Large intestine (tissue), 3 donors: ENCODE data around the gene FBXL13. TPM values are rescaled to one million over a fixed set of nuclear protein-coding genes. Genes with fewer than 3 reads are reported as not detected.

Experiments
- DNase-seq, 2 donors: peaks; one replicate each; pipeline versions ENCODE4 v3.0.0 to v3.0.0-alpha.2; 2013
- H3K27ac ChIP-seq: one replicate; pipeline ENCODE4 v1.5.1; 2013; ENCODE audit warnings: low read length
- H3K27me3 ChIP-seq: 2 replicates; pipeline ENCODE4 v1.6.1; 2013; ENCODE audit warnings: low read length; ENCODE audit not compliant: control insufficient read depth, insufficient read depth
- H3K36me3 ChIP-seq: 2 replicates; pipeline ENCODE4 v1.6.1; 2013; ENCODE audit warnings: low read length; ENCODE audit not compliant: control insufficient read depth, insufficient read depth
- H3K4me1 ChIP-seq: one replicate; pipeline ENCODE4 v1.6.1; 2013; ENCODE audit warnings: low read length; ENCODE audit not compliant: control insufficient read depth, insufficient read depth
- H3K4me3 ChIP-seq: one replicate; pipeline ENCODE4 v1.5.1; 2013; ENCODE audit warnings: low read length
- H3K9me3 ChIP-seq: one replicate; pipeline ENCODE4 v1.6.1; 2013; ENCODE audit warnings: mild to moderate bottlenecking, low read depth, low read length, moderate library complexity; ENCODE audit not compliant: control insufficient read depth
- WGBS: methylation state at CpG from one replicate; pipeline ENCODE4 v1.1.5; 2013; ENCODE audit warnings: low lambda C conversion rate; ENCODE audit not compliant: insufficient coverage; 5-methylcytosine and 5-hydroxymethylcytosine counted together
- polyA plus RNA-seq: library from polyadenylated mRNA; unstranded; fragments of 120-200 nt; gene quantifications from one replicate; pipeline ENCODE4 v1.2.1, GENCODE V29; 2013

Gene FBXL13
- polyA plus RNA-seq, 1 donor = 0.70 TPM

- no peak for DNase-seq
- Histone ChIP-seq H3K4me3 (no peak overlapping the region), H3K9me3 (no peaks in the 10 kb centered on the region), H3K36me3 (no peaks in the 10 kb centered on the region), H3K27ac (no peak overlapping the region), H3K27me3 (no peaks in the 10 kb centered on the region), H3K4me1 (no peaks in the 10 kb centered on the region)
- 92% methylated on average over 4 of the region's 5 CpGs for WGBS
Observed at GRCh38 chr7:102869195-102869594, 205.4 kb downstream of the FBXL13 start.

GRCh38 chr7:102866535-102867215, 207.9 kb downstream of the FBXL13 start:
- peak; percentile 10 to 26 for DNase-seq
- H3K4me1 ChIP-seq = no peaks in the 10 kb centered on the region
- WGBS = 80% methylated on average over 1 of the region's 3 CpGs
- H3K4me3 ChIP-seq = no peak overlapping the region
- no peaks in the 10 kb centered on the region for H3K9me3 ChIP-seq
- H3K27ac ChIP-seq = no peak overlapping the region
- no peaks in the 10 kb centered on the region for H3K27me3 ChIP-seq
- no peaks in the 10 kb centered on the region for H3K36me3 ChIP-seq

- Histone ChIP-seq H3K27ac (no peak overlapping the region), H3K36me3 (no peaks in the 10 kb centered on the region), H3K4me1 (no peaks in the 10 kb centered on the region), H3K9me3 (no peaks in the 10 kb centered on the region), H3K4me3 (no peak overlapping the region), H3K27me3 (no peaks in the 10 kb centered on the region)
- no peak for DNase-seq
- WGBS = 42% methylated on average over 2 of the region's 2 CpGs
Observed at GRCh38 chr7:102864958-102865357, 209.6 kb downstream of the FBXL13 start.

GRCh38 chr7:102860351-102860811, 214.2 kb downstream of the FBXL13 start:
- Histone ChIP-seq H3K36me3 (no peaks in the 10 kb centered on the region), H3K4me1 (no peaks in the 10 kb centered on the region), H3K27me3 (no peaks in the 10 kb centered on the region), H3K27ac (no peak overlapping the region), H3K4me3 (no peak overlapping the region), H3K9me3 (no peaks in the 10 kb centered on the region)
- no CpG with 5 or more reads among the region's 3 CpGs for WGBS
- peak; percentile 35 to 40 for DNase-seq

- no peaks in the 10 kb centered on the region for H3K36me3 ChIP-seq
- H3K27me3 ChIP-seq = no peaks in the 10 kb centered on the region
- no peaks in the 10 kb centered on the region for H3K9me3 ChIP-seq
- H3K4me1 ChIP-seq = no peaks in the 10 kb centered on the region
- no peak overlapping the region for H3K27ac ChIP-seq
- H3K4me3 ChIP-seq = no peak overlapping the region
- DNase-seq = no peak
- WGBS = 93% methylated on average over 2 of the region's 3 CpGs
Observed at GRCh38 chr7:102859799-102860125, 214.8 kb downstream of the FBXL13 start.

- DNase-seq = no peak
- Histone ChIP-seq H3K4me1 (no peaks in the 10 kb centered on the region), H3K9me3 (no peaks in the 10 kb centered on the region), H3K27ac (no peak overlapping the region), H3K27me3 (no peaks in the 10 kb centered on the region), H3K4me3 (no peak overlapping the region), H3K36me3 (no peaks in the 10 kb centered on the region)
- 40% methylated on average over 2 of the region's 4 CpGs for WGBS
Observed at GRCh38 chr7:102859084-102859798, 215.4 kb downstream of the FBXL13 start.

- Histone ChIP-seq H3K36me3 (no peaks in the 10 kb centered on the region), H3K9me3 (no peaks in the 10 kb centered on the region), H3K27ac (no peak overlapping the region), H3K4me3 (no peak overlapping the region), H3K27me3 (no peaks in the 10 kb centered on the region), H3K4me1 (no peaks in the 10 kb centered on the region)
- no peak for DNase-seq
Observed at GRCh38 chr7:102856036-102856435, 218.6 kb downstream of the FBXL13 start.

DNA sequence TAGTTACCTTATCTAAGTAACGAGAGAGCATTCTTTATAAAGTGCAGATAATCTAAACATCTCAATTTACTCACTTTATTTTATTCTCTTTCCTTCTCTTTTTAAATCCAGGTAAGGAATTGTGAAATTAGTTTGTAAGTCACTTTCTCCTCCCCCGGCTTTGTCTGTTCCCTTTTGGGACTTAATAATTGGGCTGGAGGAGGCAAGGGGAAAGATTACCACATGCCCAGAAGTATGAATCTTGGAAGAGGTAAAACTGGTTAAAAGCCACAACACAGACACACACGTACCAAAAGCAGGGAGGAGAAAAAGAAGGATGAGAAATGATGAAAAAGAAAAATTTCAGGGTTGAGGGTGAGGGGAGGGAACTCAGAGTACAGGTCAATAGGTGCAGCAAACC, 225.1 kb downstream of the FBXL13 start:
- no peak for DNase-seq
- Histone ChIP-seq H3K27ac (no peak overlapping the region), H3K27me3 (no peaks in the 10 kb centered on the region), H3K36me3 (no peaks in the 10 kb centered on the region), H3K4me1 (no peaks in the 10 kb centered on the region), H3K9me3 (no peaks in the 10 kb centered on the region), H3K4me3 (no peak overlapping the region)
- WGBS = 81% methylated on average over 2 of the region's 3 CpGs

GRCh38 chr7:102849079-102849478, 225.5 kb downstream of the FBXL13 start:
- no peaks in the 10 kb centered on the region for H3K27me3 ChIP-seq
- no peaks in the 10 kb centered on the region for H3K4me1 ChIP-seq
- no peaks in the 10 kb centered on the region for H3K9me3 ChIP-seq
- DNase-seq = no peak
- no peak overlapping the region for H3K27ac ChIP-seq
- H3K36me3 ChIP-seq = no peaks in the 10 kb centered on the region
- H3K4me3 ChIP-seq = no peak overlapping the region
- WGBS = 100% methylated on average over 2 of the region's 5 CpGs

GRCh38 chr7:102845346-102845745, 229.2 kb downstream of the FBXL13 start:
- no peak overlapping the region for H3K27ac ChIP-seq
- H3K4me3 ChIP-seq = no peak overlapping the region
- DNase-seq = no peak
- no peaks in the 10 kb centered on the region for H3K4me1 ChIP-seq
- no peaks in the 10 kb centered on the region for H3K36me3 ChIP-seq
- WGBS = 100% methylated on average over 1 of the region's 2 CpGs
- no peaks in the 10 kb centered on the region for H3K27me3 ChIP-seq
- no peaks in the 10 kb centered on the region for H3K9me3 ChIP-seq

DNA sequence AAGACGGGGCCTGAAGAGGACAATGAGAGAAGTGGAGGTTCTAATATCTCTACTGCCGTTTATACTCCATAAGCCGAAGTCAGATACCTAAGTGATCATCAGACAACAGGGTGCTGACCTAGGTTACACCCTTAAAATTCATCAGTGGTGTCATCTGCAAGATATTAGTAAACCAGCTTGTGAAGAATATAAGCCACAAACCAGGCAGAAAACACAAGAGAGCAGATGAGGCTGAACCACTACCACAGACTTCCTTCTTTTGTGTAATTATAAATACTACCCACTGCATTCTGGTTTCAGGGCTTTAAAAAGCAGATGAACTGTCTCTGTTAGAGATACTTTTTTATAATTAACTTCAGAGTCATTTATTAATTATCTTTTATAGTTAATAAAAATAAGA, 230.7 kb downstream of the FBXL13 start:
- WGBS = 100% methylated on average over 1 of the region's 3 CpGs
- Histone ChIP-seq H3K36me3 (no peaks in the 10 kb centered on the region), H3K4me3 (no peak overlapping the region), H3K9me3 (no peaks in the 10 kb centered on the region), H3K27ac (no peak overlapping the region), H3K4me1 (no peaks in the 10 kb centered on the region), H3K27me3 (no peaks in the 10 kb centered on the region)
- no peak for DNase-seq
